ENCODE measurements around the gene BCAR1.

BCAR1 gene

DNA sequence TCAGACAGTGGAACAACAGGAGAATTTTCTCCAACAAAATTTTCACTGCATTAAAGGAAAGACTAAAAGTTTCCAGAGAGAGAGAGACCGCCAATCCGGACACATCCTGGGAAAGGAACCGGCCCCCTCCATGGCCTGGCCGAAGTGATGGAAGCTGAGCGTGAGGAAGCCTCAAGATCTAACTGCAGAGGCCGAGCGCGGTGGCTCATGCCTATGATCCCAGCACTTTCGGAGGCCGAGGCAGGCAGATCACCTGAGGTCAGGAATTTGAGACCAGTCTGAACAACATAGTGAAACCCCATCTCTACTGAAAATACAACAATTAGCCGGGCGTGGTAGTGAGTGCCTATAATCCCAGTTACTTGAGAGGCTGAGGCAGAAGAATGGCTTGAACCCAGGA, 48.3 kb downstream of the BCAR1 start:
- Histone ChIP-seq H3K4me1 (ENCODE audit: control insufficient read depth, insufficient read depth, low read length) (peaks cover 2% of the 10 kb centered on the region), H3K4me3 (ENCODE audit: low read length) (no peak overlapping the region), H3K9me3 (replicated peaks; ENCODE audit: low read length) (no peaks in the 10 kb centered on the region), H3K27me3 (ENCODE audit: control insufficient read depth, insufficient read depth, low read length) (peaks cover 3% of the 10 kb centered on the region), H3K9ac (ENCODE audit: low read depth, low read length) (no peak overlapping the region), H3K36me3 (ENCODE audit: insufficient read depth, low read length) (no peaks in the 10 kb centered on the region), H3K4me2 (ENCODE audit: low read length) (no peak overlapping the region)

DNA sequence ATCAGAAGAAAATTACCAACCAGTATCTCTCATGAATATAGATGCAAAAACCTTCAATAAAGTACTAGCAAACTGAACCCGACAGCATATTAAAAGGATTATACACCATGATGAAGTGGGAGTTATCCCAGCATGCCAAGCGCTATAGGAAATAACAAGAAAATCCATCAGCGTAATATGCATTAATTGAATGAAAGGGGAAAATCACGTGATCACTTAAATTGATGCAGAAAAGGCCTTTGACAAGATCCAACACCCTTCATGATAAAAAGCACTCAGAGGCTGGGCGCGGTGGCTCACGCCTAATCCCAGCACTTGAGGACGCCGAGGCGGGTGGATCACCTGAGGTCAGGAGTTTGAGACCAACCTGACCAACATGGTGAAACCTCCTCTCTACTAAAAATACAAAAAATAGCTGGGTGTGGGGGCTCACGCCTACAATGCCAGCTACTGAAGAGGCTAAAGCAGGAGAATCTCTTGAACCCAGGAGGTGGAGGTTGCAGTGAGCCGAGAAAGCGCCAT, 49.3 kb downstream of the BCAR1 start:
- H3K4me1 ChIP-seq (ENCODE audit: control insufficient read depth, insufficient read depth, low read length), result peaks cover 4% of the 10 kb centered on the region
- no peaks in the 10 kb centered on the region for H3K36me3 ChIP-seq (ENCODE audit: insufficient read depth, low read length)
- no peak overlapping the region for H3K4me2 ChIP-seq (ENCODE audit: low read length)
- H3K9me3 ChIP-seq (replicated peaks; ENCODE audit: low read length), result no peaks in the 10 kb centered on the region
- H3K9ac ChIP-seq (ENCODE audit: low read depth, low read length), result no peak overlapping the region
- H3K4me3 ChIP-seq (ENCODE audit: low read length), result no peak overlapping the region
- peaks cover 13% of the 10 kb centered on the region for H3K27me3 ChIP-seq (ENCODE audit: control insufficient read depth, insufficient read depth, low read length)

DNA sequence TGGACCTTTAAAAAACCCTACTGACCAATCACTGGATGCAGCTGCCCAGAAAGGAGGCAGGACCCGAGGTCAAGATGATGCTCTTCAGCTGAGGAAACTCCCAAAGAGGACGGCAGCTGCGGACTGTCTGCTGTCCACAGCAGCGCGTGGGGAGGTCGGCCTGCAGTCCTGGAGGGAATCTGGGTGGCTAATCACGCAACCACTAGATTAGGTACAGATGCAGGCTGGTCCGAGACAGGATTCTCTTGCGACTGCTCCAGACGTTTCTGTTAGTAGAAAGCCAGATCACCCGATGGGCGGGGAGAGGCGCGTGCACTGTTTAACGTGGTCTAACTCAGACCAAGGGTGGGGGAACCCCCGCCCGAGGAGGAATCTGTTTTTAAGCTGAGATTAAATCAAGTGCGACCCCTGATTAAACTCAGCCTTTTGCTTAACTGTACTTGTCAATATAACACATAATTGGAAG, 53.3 kb downstream of the BCAR1 start:
- Histone ChIP-seq H3K9me3 (replicated peaks; ENCODE audit: low read length) (no peaks in the 10 kb centered on the region), H3K4me3 (ENCODE audit: low read length) (no peak overlapping the region), H3K36me3 (ENCODE audit: insufficient read depth, low read length) (no peaks in the 10 kb centered on the region), H3K4me2 (ENCODE audit: low read length) (peak overlapping the region; percentile 17), H3K27me3 (ENCODE audit: control insufficient read depth, insufficient read depth, low read length) (peaks cover 41% of the 10 kb centered on the region), H3K9ac (ENCODE audit: low read depth, low read length) (no peak overlapping the region), H3K4me1 (ENCODE audit: control insufficient read depth, insufficient read depth, low read length) (peaks cover 4% of the 10 kb centered on the region)

DNA sequence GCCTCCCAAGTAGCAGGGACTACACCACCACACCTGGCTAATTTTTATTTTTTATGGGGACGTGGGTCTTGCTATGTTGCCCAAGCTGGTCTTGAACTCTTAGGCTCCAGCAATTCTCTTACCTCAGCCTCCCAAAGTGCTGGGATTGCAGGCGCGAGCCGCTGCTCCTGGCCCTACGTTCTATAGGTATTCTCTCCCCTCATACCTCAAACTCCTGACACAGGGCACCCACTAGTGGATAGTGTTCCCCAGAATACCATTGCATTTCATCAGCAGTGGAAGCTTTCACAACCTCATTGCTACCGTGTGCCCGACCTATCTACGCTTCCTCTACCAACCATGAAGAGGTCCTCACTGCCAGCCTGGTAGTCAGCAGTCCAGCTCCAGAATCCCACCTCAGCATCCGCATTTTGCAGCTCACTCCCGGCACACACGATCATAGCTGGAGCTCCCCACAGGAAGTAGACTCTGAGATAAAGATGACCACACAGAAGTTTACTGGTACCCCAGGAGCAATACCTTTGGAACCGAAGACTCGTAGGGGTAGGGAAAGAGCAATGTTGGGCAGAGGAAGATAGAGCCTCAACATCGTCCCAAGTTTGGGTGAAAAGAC, 53.8 kb downstream of the BCAR1 start:
- H3K4me2 ChIP-seq (ENCODE audit: low read length), result peak overlapping the region; percentile 17
- peaks cover 43% of the 10 kb centered on the region for H3K27me3 ChIP-seq (ENCODE audit: control insufficient read depth, insufficient read depth, low read length)
- no peaks in the 10 kb centered on the region for H3K36me3 ChIP-seq (ENCODE audit: insufficient read depth, low read length)
- H3K4me1 ChIP-seq (ENCODE audit: control insufficient read depth, insufficient read depth, low read length), result peaks cover 4% of the 10 kb centered on the region
- H3K9me3 ChIP-seq (replicated peaks; ENCODE audit: low read length), result no peaks in the 10 kb centered on the region
- H3K4me3 ChIP-seq (ENCODE audit: low read length), result no peak overlapping the region
- H3K9ac ChIP-seq (ENCODE audit: low read depth, low read length), result no peak overlapping the region

DNA sequence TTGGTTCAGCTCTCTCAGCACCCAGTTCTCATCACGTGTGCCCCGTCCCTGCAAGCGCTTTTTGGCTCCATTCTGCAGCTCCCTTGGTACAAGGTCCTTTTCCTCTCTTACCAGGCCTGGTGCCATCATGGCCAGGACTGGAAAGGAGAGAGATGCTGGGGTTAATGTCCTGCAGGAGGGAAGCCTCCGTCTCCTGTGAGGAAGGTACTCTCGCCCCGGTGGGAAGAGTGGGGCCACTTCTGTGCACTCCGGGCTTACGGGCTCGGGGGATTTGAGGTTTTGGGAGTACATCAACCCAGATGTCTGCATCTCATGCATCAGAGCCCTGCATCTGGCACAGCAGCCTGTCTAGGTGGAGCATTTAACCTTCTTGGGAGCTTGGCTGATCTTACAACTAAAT, 54.6 kb downstream of the BCAR1 start:
- H3K4me1 ChIP-seq (ENCODE audit: control insufficient read depth, insufficient read depth, low read length), result peaks cover 4% of the 10 kb centered on the region
- no peaks in the 10 kb centered on the region for H3K36me3 ChIP-seq (ENCODE audit: insufficient read depth, low read length)
- peaks cover 47% of the 10 kb centered on the region for H3K27me3 ChIP-seq (ENCODE audit: control insufficient read depth, insufficient read depth, low read length)
- H3K9me3 ChIP-seq (replicated peaks; ENCODE audit: low read length), result no peaks in the 10 kb centered on the region
- H3K9ac ChIP-seq (ENCODE audit: low read depth, low read length), result no peak overlapping the region
- no peak overlapping the region for H3K4me2 ChIP-seq (ENCODE audit: low read length)
- H3K4me3 ChIP-seq (ENCODE audit: low read length), result no peak overlapping the region

DNA sequence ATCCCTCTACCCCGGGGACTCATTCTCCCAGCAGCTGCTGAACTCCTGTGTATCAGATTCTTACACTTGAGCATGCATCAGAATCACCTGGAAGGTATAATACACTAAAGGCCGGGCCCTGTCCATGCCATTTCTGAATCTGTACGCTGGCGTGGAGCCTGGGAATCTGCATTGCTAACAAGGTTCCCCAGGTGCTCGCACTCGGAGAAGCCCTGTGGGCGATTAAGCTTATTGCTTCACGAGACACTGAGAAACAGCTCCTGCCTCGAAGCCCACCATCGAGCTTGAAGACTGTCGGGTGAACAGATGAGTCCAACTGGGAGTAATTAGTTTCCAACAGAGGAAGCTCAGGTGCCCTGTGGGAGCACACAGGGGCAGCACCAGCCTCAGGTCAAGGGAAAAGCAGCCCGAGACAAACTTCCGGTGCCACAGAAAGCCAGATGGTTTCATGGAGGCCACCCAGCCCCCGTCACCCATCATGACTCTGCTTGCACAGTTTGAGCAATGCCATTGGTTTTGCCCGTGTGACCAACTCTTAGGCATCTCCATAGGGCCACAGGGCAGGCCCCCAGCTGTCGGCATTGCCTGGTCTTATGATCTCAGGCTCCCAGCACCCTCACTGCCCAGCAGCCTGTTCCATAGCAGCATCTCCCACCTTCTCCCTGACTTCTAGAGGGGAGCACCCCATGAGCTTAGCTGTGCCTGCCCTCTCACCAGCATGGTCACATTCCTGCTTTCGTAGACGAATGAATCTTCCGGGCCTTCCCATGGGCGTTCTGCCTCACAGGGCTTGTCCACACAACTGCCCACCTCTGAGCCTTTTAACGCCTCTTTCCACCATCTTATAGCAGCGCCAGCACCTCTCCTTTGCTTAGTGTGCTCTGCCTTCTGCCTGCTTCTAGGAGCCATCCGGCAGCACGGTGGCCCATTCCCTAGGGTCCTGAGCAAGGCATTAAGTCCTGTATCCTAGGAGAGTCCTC, 55.3 kb downstream of the BCAR1 start:
- H3K4me2 ChIP-seq (ENCODE audit: low read length), result no peak overlapping the region
- H3K36me3 ChIP-seq (ENCODE audit: insufficient read depth, low read length), result no peaks in the 10 kb centered on the region
- peaks cover 47% of the 10 kb centered on the region for H3K27me3 ChIP-seq (ENCODE audit: control insufficient read depth, insufficient read depth, low read length)
- H3K9ac ChIP-seq (ENCODE audit: low read depth, low read length), result no peak overlapping the region
- peaks cover 4% of the 10 kb centered on the region for H3K4me1 ChIP-seq (ENCODE audit: control insufficient read depth, insufficient read depth, low read length)
- H3K9me3 ChIP-seq (replicated peaks; ENCODE audit: low read length), result no peaks in the 10 kb centered on the region
- H3K4me3 ChIP-seq (ENCODE audit: low read length), result no peak overlapping the region

DNA sequence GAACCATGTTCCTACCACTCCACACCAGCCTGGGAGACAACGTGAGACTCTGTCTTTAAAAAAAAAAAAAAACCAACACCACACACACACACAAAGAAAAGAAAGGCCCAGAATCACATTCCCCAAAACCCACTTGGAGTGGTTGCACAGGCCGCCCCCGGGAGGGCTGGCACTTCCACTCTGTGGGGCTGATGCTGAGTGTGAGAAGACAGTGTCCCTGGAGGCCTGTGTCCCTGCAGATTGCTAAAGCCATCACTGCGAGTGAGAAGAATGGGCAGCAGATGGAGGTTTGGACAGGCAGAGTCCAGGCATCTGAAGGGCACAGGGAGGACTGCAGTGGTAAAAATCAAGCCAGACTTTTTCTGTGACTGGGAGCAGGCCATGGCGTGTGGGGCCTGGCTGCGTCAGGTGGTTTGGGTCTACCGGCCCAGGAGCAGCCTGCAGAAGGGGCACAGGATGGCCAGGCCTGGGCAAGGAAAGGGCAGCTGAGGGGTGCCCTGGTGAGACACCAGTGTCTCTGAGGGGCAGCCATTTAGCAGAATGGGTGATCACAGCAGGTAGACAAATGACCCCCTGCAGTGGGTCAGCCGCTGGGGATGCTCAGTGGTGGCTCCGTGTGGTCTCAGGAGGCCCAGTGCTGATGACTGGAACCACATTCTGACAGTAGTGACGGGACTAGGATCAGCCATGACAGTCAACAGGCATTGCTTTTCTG, 57.5 kb downstream of the BCAR1 start:
- Histone ChIP-seq H3K36me3 (ENCODE audit: insufficient read depth, low read length) (no peaks in the 10 kb centered on the region), H3K4me2 (ENCODE audit: low read length) (no peak overlapping the region), H3K4me3 (ENCODE audit: low read length) (no peak overlapping the region), H3K9me3 (replicated peaks; ENCODE audit: low read length) (no peaks in the 10 kb centered on the region), H3K9ac (ENCODE audit: low read depth, low read length) (no peak overlapping the region), H3K4me1 (ENCODE audit: control insufficient read depth, insufficient read depth, low read length) (peaks cover 4% of the 10 kb centered on the region), H3K27me3 (ENCODE audit: control insufficient read depth, insufficient read depth, low read length) (peaks cover 68% of the 10 kb centered on the region)

DNA sequence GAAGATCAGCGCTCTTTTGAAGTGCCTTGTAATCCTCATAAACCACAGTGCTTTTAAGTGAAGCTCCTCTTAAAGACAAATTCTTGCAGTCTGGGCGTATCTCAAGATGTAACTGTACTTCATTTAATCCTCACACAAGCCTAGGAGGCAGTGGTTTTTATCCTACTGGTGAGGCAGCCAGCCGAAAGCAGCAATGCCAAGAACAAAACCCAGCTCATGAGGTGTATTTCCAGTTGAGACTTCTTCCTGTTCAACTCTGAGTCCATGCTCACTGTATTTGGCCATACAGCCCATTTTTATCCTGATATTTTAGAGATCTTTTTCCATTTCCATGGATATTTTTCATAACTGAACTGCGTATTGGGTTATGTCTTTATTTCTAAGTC, 58.2 kb downstream of the BCAR1 start:
- Histone ChIP-seq H3K4me1 (ENCODE audit: control insufficient read depth, insufficient read depth, low read length) (peaks cover 4% of the 10 kb centered on the region), H3K36me3 (ENCODE audit: insufficient read depth, low read length) (no peaks in the 10 kb centered on the region), H3K9me3 (replicated peaks; ENCODE audit: low read length) (no peaks in the 10 kb centered on the region), H3K4me2 (ENCODE audit: low read length) (no peak overlapping the region), H3K4me3 (ENCODE audit: low read length) (no peak overlapping the region), H3K27me3 (ENCODE audit: control insufficient read depth, insufficient read depth, low read length) (peaks cover 72% of the 10 kb centered on the region), H3K9ac (ENCODE audit: low read depth, low read length) (no peak overlapping the region)

DNA sequence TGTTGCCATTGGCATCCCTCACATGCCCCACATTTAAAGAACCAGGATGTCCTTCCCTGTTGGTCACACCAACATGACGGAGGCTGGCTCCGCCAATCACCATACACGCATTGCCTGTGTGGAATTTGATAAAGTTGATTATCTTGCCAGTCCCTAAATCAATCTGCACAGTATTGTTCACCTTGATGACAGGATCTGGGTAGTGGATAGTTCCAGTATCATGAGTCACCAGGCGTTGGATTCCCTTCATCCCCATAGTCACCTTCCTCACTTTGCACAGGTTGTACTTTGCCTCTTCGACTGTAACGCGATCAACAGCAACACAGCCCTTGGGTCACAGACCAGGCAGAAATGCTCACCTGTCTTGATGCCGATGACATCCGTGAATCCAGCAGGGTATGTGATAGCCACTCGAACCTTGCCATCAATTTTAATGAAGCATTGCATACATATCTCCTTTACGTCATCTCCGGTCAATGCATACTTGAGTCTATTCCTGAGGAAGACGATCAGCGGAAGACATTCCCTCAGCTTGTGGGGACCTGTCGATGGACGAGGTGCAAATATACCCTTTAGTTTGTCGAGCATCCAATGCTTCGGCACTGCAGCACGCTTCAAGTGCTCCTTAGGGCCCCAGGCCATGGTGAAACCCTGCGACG, 58.7 kb downstream of the BCAR1 start:
- no peak overlapping the region for H3K4me3 ChIP-seq (ENCODE audit: low read length)
- H3K9ac ChIP-seq (ENCODE audit: low read depth, low read length), result no peak overlapping the region
- H3K9me3 ChIP-seq (replicated peaks; ENCODE audit: low read length), result no peaks in the 10 kb centered on the region

DNA sequence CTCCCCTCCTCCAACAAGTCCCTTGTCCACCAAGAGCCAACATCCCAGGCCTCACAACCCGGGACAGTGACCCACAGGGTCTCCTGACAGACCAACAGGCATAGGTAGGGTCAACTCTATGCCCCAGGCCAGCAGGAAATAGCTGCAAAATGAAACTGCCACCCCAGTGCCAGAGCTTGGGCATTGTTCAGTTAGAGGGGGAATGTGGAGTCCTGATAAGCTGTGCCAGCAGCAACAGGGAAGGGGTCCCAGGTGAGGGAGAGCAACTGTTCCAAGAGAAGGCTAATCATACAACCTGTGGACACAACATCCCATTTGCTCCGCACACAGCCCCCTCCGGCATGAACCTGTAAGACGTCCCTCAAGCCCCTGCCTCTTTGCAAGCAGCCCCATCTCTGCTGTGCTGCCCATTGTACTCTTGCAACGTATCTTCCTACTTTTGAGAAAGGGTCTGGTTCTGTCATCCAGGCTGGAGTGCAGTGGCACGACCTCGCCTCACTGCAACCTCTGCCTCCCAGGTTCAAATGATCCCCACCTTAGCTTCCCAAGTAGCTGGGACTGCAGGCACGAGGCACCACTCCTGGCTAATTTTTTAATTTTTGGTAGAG, 61.7 kb downstream of the BCAR1 start:
- Histone ChIP-seq H3K4me3 (ENCODE audit: low read length) (no peak overlapping the region), H3K9ac (ENCODE audit: low read depth, low read length) (no peak overlapping the region), H3K4me2 (ENCODE audit: low read length) (no peak overlapping the region), H3K4me1 (ENCODE audit: control insufficient read depth, insufficient read depth, low read length) (no peaks in the 10 kb centered on the region), H3K27me3 (ENCODE audit: control insufficient read depth, insufficient read depth, low read length) (peaks cover 39% of the 10 kb centered on the region), H3K36me3 (ENCODE audit: insufficient read depth, low read length) (no peaks in the 10 kb centered on the region), H3K9me3 (replicated peaks; ENCODE audit: low read length) (peaks cover 4% of the 10 kb centered on the region)

More for the DNA sequence above, 58.7 kb downstream of the BCAR1 start:
- Histone ChIP-seq H3K27me3 (ENCODE audit: control insufficient read depth, insufficient read depth, low read length) (peaks cover 68% of the 10 kb centered on the region), H3K4me1 (ENCODE audit: control insufficient read depth, insufficient read depth, low read length) (no peaks in the 10 kb centered on the region), H3K4me2 (ENCODE audit: low read length) (no peak overlapping the region), H3K36me3 (ENCODE audit: insufficient read depth, low read length) (no peaks in the 10 kb centered on the region)

All from skeletal muscle satellite cell (primary cell).